ENCODE measurements around the gene BTBD8.

GRCh38 chr1:92194511-92194910, 114.4 kb downstream of the BTBD8 start:
- TF ChIP-seq EZH2 (IDR thresholded peaks at IDR 0.05) (no peak), FOXP2 (optimal IDR thresholded peaks at IDR 0.05; ENCODE audit: control extremely low read depth, extremely low read length, insufficient read depth) (no peak), POLR2AphosphoS5 (IDR thresholded peaks at IDR 0.05; ENCODE audit: borderline replicate concordance, low read depth, low read length) (no peak)
